SK-N-SH treated with all-trans-retinoic acid at 6 μM for 48 hours (cell line): ENCODE results near the gene HTR1D.

Source experiments
- ATAC-seq: fragments of 200-7000 bp; cut with Tn5 transposase; 3 replicates; pipeline ENCODE4 v1.9.1; 2020; ENCODE audit warnings: mild to moderate bottlenecking, moderate library complexity
- ARNTL ChIP-seq: fragments of 450-650 bp; formaldehyde crosslinking; IDR thresholded peaks from 2 replicates; pipeline ENCODE4 v1.5.0; 2020; ENCODE audit warnings: low read depth, mild to moderate bottlenecking, moderate library complexity, borderline replicate concordance
- CSDC2 ChIP-seq: fragments of 250-450 bp; sonication (Bioruptor Pico); IDR thresholded peaks from 2 replicates; pipeline ENCODE4 v1.5.0; 2020; ENCODE audit warnings: mild to moderate bottlenecking, moderate library complexity
- ESRRG ChIP-seq: fragments of 250-450 bp; sonication (Bioruptor Pico); IDR thresholded peaks from 2 replicates; pipeline ENCODE4 v1.6.1; 2021; ENCODE audit warnings: mild to moderate bottlenecking
- ISL1 ChIP-seq: fragments of 250-450 bp; sonication (Bioruptor Pico); IDR thresholded peaks from 2 replicates; pipeline ENCODE4 v2.1.2; 2022; ENCODE audit warnings: mild to moderate bottlenecking, moderate library complexity
- PPARA ChIP-seq: fragments of 250-450 bp; sonication (Bioruptor Pico); IDR thresholded peaks from 2 replicates; pipeline ENCODE4 v1.5.0; 2020; ENCODE audit warnings: mild to moderate bottlenecking, borderline replicate concordance
- TCF4 ChIP-seq: fragments of 250-450 bp; sonication (Bioruptor Pico); IDR thresholded peaks from 2 replicates; pipeline ENCODE4 v1.8.0; 2021; ENCODE audit warnings: mild to moderate bottlenecking, moderate library complexity, borderline replicate concordance
- ZC3H10 ChIP-seq: fragments of 250-450 bp; sonication (Bioruptor Pico); IDR thresholded peaks from 2 replicates; pipeline ENCODE4 v1.5.1; 2021; ENCODE audit warnings: mild to moderate bottlenecking, moderate library complexity
- ZFP3 ChIP-seq: fragments of 250-450 bp; sonication (Bioruptor Pico); IDR thresholded peaks from 2 replicates; pipeline ENCODE4 v1.5.0; 2020; ENCODE audit warnings: mild to moderate bottlenecking, moderate library complexity
- ZNF565 ChIP-seq: fragments of 450-650 bp; formaldehyde crosslinking; conservative IDR thresholded peaks from 2 replicates; pipeline ENCODE4 v1.5.0; 2020; ENCODE audit warnings: low read depth, mild to moderate bottlenecking, moderate library complexity
- ZNF70 ChIP-seq: fragments of 450-650 bp; formaldehyde crosslinking; IDR thresholded peaks from 2 replicates; pipeline ENCODE4 v1.5.0; 2020; ENCODE audit warnings: mild to moderate bottlenecking, moderate library complexity
- ZNF8 ChIP-seq: fragments of 450-650 bp; formaldehyde crosslinking; IDR thresholded peaks from 2 replicates; pipeline ENCODE4 v1.5.0; 2020; ENCODE audit warnings: mild to moderate bottlenecking, moderate library complexity
- TF ChIP-seq, protein P1 (sequence below): fragments of 250-450 bp; sonication (Bioruptor Pico); IDR thresholded peaks from 2 replicates; pipeline ENCODE4 v1.5.0; 2020; ENCODE audit warnings: mild to moderate bottlenecking, moderate library complexity
- TF ChIP-seq, protein P2 (sequence below): fragments of 250-450 bp; sonication (Bioruptor Pico); IDR thresholded peaks from 2 replicates; pipeline ENCODE4 v1.5.1; 2020; ENCODE audit warnings: low read depth, mild to moderate bottlenecking, moderate library complexity
- TF ChIP-seq, protein P3 (sequence below): fragments of 250-450 bp; sonication (Bioruptor Pico); IDR thresholded peaks from 2 replicates; pipeline ENCODE4 v1.8.0; 2020; ENCODE audit warnings: mild to moderate bottlenecking, moderate library complexity, borderline replicate concordance
- TF ChIP-seq, protein P4 (sequence below): fragments of 250-450 bp; sonication (Bioruptor Pico); IDR thresholded peaks from 2 replicates; pipeline ENCODE4 v1.8.0; 2021; ENCODE audit warnings: low read depth, mild to moderate bottlenecking, moderate library complexity, borderline replicate concordance
- TF ChIP-seq, protein P5 (sequence below): fragments of 250-450 bp; sonication (Bioruptor Pico); IDR thresholded peaks from 2 replicates; pipeline ENCODE4 v1.5.1; 2021; ENCODE audit warnings: mild to moderate bottlenecking, moderate library complexity

HTR1D gene

DNA sequence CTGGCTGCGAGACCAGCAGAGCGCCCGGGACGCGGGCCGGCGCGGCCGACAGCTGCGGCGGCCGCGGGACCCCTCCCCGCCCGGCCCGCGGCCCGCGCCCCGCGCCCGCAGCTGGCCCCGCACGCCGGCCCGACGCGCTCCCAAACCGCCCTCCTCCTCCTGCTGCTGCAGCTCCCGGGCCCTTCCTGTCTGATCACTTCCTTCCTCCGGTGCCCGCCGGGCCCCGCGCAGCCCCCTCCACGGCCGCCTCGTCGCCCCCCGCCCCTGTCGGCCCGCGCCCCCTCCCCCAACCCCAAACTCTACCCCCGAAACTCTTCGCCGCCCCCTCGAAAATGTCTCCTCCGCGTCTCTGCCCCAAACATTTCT is 49.2 kb downstream of the HTR1D start:
- ATAC-seq = peak; percentile 53
- TF ChIP-seq ZFP3 (CRISPR knock-in tag) (no peak), ZNF8 (no peak), CSDC2 (CRISPR knock-in tag) (no peak), PPARA (CRISPR knock-in tag) (no peak), ESRRG (CRISPR knock-in tag) (no peak), ZNF565 (CRISPR knock-in tag) (no peak), ISL1 (CRISPR knock-in tag) (no peak), TCF4 (CRISPR knock-in tag) (no peak), ZNF70 (no peak)
- TF ChIP-seq, protein P1, sequence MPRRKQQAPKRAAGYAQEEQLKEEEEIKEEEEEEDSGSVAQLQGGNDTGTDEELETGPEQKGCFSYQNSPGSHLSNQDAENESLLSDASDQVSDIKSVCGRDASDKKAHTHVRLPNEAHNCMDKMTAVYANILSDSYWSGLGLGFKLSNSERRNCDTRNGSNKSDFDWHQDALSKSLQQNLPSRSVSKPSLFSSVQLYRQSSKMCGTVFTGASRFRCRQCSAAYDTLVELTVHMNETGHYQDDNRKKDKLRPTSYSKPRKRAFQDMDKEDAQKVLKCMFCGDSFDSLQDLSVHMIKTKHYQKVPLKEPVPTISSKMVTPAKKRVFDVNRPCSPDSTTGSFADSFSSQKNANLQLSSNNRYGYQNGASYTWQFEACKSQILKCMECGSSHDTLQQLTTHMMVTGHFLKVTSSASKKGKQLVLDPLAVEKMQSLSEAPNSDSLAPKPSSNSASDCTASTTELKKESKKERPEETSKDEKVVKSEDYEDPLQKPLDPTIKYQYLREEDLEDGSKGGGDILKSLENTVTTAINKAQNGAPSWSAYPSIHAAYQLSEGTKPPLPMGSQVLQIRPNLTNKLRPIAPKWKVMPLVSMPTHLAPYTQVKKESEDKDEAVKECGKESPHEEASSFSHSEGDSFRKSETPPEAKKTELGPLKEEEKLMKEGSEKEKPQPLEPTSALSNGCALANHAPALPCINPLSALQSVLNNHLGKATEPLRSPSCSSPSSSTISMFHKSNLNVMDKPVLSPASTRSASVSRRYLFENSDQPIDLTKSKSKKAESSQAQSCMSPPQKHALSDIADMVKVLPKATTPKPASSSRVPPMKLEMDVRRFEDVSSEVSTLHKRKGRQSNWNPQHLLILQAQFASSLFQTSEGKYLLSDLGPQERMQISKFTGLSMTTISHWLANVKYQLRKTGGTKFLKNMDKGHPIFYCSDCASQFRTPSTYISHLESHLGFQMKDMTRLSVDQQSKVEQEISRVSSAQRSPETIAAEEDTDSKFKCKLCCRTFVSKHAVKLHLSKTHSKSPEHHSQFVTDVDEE = no peak
- TF ChIP-seq, protein P2, sequence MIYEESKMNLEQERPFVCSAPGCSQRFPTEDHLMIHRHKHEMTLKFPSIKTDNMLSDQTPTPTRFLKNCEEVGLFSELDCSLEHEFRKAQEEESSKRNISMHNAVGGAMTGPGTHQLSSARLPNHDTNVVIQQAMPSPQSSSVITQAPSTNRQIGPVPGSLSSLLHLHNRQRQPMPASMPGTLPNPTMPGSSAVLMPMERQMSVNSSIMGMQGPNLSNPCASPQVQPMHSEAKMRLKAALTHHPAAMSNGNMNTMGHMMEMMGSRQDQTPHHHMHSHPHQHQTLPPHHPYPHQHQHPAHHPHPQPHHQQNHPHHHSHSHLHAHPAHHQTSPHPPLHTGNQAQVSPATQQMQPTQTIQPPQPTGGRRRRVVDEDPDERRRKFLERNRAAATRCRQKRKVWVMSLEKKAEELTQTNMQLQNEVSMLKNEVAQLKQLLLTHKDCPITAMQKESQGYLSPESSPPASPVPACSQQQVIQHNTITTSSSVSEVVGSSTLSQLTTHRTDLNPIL (CRISPR knock-in tag) = no peak
- TF ChIP-seq, protein P3, sequence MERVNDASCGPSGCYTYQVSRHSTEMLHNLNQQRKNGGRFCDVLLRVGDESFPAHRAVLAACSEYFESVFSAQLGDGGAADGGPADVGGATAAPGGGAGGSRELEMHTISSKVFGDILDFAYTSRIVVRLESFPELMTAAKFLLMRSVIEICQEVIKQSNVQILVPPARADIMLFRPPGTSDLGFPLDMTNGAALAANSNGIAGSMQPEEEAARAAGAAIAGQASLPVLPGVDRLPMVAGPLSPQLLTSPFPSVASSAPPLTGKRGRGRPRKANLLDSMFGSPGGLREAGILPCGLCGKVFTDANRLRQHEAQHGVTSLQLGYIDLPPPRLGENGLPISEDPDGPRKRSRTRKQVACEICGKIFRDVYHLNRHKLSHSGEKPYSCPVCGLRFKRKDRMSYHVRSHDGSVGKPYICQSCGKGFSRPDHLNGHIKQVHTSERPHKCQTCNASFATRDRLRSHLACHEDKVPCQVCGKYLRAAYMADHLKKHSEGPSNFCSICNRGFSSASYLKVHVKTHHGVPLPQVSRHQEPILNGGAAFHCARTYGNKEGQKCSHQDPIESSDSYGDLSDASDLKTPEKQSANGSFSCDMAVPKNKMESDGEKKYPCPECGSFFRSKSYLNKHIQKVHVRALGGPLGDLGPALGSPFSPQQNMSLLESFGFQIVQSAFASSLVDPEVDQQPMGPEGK = no peak

DNA sequence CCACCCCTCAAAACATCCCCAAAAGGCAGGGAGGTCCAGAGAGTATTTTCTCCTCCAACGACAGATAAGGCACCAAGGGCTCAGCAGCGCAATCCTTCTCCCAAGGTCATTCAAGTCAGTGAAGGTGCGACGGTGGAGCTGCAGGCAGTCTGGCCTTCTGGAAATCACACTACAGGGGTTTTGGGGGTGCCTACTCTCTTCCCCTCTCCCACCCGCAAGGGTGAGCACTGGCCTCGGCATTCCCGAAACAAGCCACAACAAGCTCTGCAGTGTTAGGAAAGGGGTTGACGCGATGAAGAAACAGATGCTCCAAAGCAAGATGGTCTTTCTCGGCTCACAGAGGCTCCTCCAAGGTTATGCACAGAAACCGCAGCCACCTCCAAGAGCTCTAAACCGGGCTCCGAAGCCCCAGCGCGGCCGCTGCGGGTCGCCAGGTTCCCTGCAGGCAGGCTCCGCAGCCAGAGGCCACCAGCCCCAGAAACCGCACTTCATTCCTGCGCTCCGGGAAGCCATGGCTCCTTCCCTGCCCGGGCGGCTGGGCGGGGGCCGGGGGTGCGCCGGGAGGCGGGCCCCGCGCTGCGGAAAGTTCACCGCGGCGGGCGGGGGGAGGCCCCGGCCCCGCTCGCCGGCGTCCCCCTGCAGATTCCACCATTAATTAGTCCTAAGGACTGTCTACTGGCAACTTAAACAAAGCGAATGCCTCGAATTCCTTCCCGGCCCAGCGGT is 49.8 kb downstream of the HTR1D start:
- TF ChIP-seq, protein P1 = no peak
- TF ChIP-seq ZNF8 (no peak), ZNF70 (no peak), ARNTL (CRISPR knock-in tag) (no peak), ZNF565 (CRISPR knock-in tag) (no peak), PPARA (CRISPR knock-in tag) (no peak), ZC3H10 (no peak)
- TF ChIP-seq, protein P2 (CRISPR knock-in tag) = no peak
- TF ChIP-seq, protein P4, sequence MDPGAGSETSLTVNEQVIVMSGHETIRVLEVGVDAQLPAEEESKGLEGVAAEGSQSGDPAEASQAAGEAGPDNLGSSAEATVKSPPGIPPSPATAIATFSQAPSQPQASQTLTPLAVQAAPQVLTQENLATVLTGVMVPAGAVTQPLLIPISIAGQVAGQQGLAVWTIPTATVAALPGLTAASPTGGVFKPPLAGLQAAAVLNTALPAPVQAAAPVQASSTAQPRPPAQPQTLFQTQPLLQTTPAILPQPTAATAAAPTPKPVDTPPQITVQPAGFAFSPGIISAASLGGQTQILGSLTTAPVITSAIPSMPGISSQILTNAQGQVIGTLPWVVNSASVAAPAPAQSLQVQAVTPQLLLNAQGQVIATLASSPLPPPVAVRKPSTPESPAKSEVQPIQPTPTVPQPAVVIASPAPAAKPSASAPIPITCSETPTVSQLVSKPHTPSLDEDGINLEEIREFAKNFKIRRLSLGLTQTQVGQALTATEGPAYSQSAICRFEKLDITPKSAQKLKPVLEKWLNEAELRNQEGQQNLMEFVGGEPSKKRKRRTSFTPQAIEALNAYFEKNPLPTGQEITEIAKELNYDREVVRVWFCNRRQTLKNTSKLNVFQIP (CRISPR knock-in tag) = no peak
- TF ChIP-seq, protein P5, sequence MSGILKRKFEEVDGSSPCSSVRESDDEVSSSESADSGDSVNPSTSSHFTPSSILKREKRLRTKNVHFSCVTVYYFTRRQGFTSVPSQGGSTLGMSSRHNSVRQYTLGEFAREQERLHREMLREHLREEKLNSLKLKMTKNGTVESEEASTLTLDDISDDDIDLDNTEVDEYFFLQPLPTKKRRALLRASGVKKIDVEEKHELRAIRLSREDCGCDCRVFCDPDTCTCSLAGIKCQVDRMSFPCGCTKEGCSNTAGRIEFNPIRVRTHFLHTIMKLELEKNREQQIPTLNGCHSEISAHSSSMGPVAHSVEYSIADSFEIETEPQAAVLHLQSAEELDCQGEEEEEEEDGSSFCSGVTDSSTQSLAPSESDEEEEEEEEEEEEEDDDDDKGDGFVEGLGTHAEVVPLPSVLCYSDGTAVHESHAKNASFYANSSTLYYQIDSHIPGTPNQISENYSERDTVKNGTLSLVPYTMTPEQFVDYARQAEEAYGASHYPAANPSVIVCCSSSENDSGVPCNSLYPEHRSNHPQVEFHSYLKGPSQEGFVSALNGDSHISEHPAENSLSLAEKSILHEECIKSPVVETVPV = no peak
- TF ChIP-seq, all 23 proteins: peak for 0
- ATAC-seq = peak; percentile 69
